Upper lobe of left lung (tissue), 4 donors: ENCODE data around the gene U2AF1L4.

Source experiments
- EP300 ChIP-seq, 4 donors: sonication (generic); formaldehyde crosslinking; IDR thresholded peaks; one replicate each; pipeline ENCODE4 v1.5.1; 2017; ENCODE audit warnings: antibody characterized with exemption in 4 of 4, control low read depth in 2 of 4
- POLR2A ChIP-seq, 4 donors: fragments of 450-650 bp; IDR thresholded peaks; one replicate each; pipeline ENCODE4 v1.5.1; 2016 to 2017; ENCODE audit warnings: antibody characterized with exemption in 4 of 4, mild to moderate bottlenecking in 2 of 4
- POLR2AphosphoS5 ChIP-seq, 2 donors: sonication (generic); formaldehyde crosslinking; IDR thresholded peaks; one replicate each; pipeline ENCODE4 v1.5.1; 2017; ENCODE audit warnings: antibody characterized with exemption in 2 of 2
- TF ChIP-seq, protein P1 (sequence below), 6 experiments: fragments of 450-650 bp in 4 of 6; fragments of 200-600 bp in 2 of 6; sonication (generic) in 2 of 6; IDR thresholded peaks; one replicate each; pipeline ENCODE4 v1.5.1; 2016 to 2019; ENCODE audit warnings: antibody characterized with exemption in 6 of 6

DNA sequence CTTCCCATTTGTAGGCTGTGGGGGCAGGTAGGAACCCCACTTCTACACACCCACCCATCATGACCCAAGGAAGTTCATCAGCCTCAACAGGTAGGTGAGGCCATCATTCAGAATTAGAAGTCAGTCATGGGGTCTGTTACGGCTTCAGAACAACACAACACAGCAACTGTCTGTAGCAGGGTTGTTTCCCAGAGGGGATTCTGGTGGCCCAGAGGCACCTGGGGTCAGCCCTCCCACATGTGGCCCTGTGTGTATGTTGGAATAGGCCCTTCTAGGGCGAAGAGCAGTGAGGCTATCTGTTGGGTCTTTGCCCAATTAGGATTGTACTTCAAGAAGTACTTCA, 6.4 kb downstream of the U2AF1L4 start:
- no peak for TF ChIP-seq POLR2A (IDR thresholded peaks at IDR 0.05)
- TF ChIP-seq, protein P1, sequence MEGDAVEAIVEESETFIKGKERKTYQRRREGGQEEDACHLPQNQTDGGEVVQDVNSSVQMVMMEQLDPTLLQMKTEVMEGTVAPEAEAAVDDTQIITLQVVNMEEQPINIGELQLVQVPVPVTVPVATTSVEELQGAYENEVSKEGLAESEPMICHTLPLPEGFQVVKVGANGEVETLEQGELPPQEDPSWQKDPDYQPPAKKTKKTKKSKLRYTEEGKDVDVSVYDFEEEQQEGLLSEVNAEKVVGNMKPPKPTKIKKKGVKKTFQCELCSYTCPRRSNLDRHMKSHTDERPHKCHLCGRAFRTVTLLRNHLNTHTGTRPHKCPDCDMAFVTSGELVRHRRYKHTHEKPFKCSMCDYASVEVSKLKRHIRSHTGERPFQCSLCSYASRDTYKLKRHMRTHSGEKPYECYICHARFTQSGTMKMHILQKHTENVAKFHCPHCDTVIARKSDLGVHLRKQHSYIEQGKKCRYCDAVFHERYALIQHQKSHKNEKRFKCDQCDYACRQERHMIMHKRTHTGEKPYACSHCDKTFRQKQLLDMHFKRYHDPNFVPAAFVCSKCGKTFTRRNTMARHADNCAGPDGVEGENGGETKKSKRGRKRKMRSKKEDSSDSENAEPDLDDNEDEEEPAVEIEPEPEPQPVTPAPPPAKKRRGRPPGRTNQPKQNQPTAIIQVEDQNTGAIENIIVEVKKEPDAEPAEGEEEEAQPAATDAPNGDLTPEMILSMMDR (IDR thresholded peaks at IDR 0.05), result no peak
- TF ChIP-seq EP300 (IDR thresholded peaks at IDR 0.05), result no peak
- no peak for TF ChIP-seq POLR2AphosphoS5 (IDR thresholded peaks at IDR 0.05)
